ENCODE data around the gene SH2D6.

SH2D6 gene

GRCh38 chr2:85422072-85422457, 3.6 kb downstream of the SH2D6 start:
- Histone ChIP-seq H3K36me3 (replicated peaks) (no peaks in the 10 kb centered on the region), H3K27me3 (replicated peaks) (no peaks in the 10 kb centered on the region), H3K4me3 (ENCODE audit: low read depth, low read length) (no peak overlapping the region), H3K27ac (no peak overlapping the region)
- in situ Hi-C loops (cut with HindIII; ENCODE audit: low pct_ligation_motif_present, low sequenced_read_pairs): no loop called here
- no peak for DNase-seq
- no peak for TF ChIP-seq CTCF (IDR thresholded peaks at IDR 0.05; ENCODE audit: low read depth, low read length, missing control alignments)

- no peak for TF ChIP-seq CTCF (IDR thresholded peaks at IDR 0.05; ENCODE audit: low read depth, low read length, missing control alignments)
- H3K27ac ChIP-seq: no peak overlapping the region
- H3K27me3 ChIP-seq (replicated peaks): no peaks in the 10 kb centered on the region
- in situ Hi-C loops (cut with HindIII; ENCODE audit: low pct_ligation_motif_present, low sequenced_read_pairs): no loop called here
- H3K4me3 ChIP-seq (ENCODE audit: low read depth, low read length): no peak overlapping the region
- DNase-seq: no peak
- H3K36me3 ChIP-seq (replicated peaks): no peaks in the 10 kb centered on the region
These were observed 5.0 kb downstream of the SH2D6 start for GRCh38 chr2:85423525-85423924.

GRCh38 chr2:85425588-85425987, 7.1 kb downstream of the SH2D6 start:
- Histone ChIP-seq H3K36me3 (replicated peaks) (no peaks in the 10 kb centered on the region), H3K4me3 (ENCODE audit: low read depth, low read length) (no peak overlapping the region), H3K27ac (no peak overlapping the region), H3K27me3 (replicated peaks) (no peaks in the 10 kb centered on the region)
- DNase-seq: no peak
- TF ChIP-seq CTCF (IDR thresholded peaks at IDR 0.05; ENCODE audit: low read depth, low read length, missing control alignments): no peak
- in situ Hi-C loops (cut with HindIII; ENCODE audit: low pct_ligation_motif_present, low sequenced_read_pairs): no loop called here

GRCh38 chr2:85427300-85427835, 8.9 kb downstream of the SH2D6 start:
- in situ Hi-C loops (cut with HindIII; ENCODE audit: low pct_ligation_motif_present, low sequenced_read_pairs): no loop called here
- H3K36me3 ChIP-seq (replicated peaks): no peaks in the 10 kb centered on the region
- H3K27ac ChIP-seq: no peak overlapping the region
- TF ChIP-seq CTCF (IDR thresholded peaks at IDR 0.05; ENCODE audit: low read depth, low read length, missing control alignments): no peak
- no peak overlapping the region for H3K4me3 ChIP-seq (ENCODE audit: low read depth, low read length)
- H3K27me3 ChIP-seq (replicated peaks): no peaks in the 10 kb centered on the region
- DNase-seq: no peak

- no peaks in the 10 kb centered on the region for H3K36me3 ChIP-seq (replicated peaks)
- no peak overlapping the region for H3K27ac ChIP-seq
- in situ Hi-C loops (cut with HindIII; ENCODE audit: low pct_ligation_motif_present, low sequenced_read_pairs): no loop called here
- no peaks in the 10 kb centered on the region for H3K27me3 ChIP-seq (replicated peaks)
- no peak for DNase-seq
- no peak overlapping the region for H3K4me3 ChIP-seq (ENCODE audit: low read depth, low read length)
- no peak for TF ChIP-seq CTCF (IDR thresholded peaks at IDR 0.05; ENCODE audit: low read depth, low read length, missing control alignments)
These were observed 9.9 kb downstream of the SH2D6 start for GRCh38 chr2:85428343-85428881.
